Measurements from ENCODE around the gene MRI1.

DNA sequence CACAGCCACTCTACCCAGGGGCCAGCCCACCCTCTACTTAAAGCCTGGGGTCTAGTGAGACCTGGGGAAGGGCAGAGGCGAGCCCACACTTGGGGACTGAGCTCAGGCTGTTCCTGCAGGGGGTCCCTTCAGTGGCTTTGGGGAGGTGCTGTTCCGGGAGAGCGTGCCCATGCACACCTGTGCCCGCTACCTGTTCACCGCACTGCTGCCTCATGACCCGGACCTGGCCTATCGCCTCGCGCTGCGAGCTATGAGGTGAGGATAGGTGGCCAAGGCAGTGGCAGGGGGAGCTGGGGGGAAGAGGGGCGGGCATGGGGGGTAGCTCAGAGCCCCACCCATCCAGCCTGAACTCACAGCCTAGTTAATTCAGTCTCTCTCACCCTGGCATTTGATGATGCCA, 54.9 kb downstream of the MRI1 start:
- TF ChIP-seq, protein P1, sequence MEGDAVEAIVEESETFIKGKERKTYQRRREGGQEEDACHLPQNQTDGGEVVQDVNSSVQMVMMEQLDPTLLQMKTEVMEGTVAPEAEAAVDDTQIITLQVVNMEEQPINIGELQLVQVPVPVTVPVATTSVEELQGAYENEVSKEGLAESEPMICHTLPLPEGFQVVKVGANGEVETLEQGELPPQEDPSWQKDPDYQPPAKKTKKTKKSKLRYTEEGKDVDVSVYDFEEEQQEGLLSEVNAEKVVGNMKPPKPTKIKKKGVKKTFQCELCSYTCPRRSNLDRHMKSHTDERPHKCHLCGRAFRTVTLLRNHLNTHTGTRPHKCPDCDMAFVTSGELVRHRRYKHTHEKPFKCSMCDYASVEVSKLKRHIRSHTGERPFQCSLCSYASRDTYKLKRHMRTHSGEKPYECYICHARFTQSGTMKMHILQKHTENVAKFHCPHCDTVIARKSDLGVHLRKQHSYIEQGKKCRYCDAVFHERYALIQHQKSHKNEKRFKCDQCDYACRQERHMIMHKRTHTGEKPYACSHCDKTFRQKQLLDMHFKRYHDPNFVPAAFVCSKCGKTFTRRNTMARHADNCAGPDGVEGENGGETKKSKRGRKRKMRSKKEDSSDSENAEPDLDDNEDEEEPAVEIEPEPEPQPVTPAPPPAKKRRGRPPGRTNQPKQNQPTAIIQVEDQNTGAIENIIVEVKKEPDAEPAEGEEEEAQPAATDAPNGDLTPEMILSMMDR (IDR thresholded peaks at IDR 0.05): no peak
- TF ChIP-seq POLR2A (IDR thresholded peaks at IDR 0.05): no peak
